ENCODE results near the gene TESMIN.

The TESMIN gene

DNA sequence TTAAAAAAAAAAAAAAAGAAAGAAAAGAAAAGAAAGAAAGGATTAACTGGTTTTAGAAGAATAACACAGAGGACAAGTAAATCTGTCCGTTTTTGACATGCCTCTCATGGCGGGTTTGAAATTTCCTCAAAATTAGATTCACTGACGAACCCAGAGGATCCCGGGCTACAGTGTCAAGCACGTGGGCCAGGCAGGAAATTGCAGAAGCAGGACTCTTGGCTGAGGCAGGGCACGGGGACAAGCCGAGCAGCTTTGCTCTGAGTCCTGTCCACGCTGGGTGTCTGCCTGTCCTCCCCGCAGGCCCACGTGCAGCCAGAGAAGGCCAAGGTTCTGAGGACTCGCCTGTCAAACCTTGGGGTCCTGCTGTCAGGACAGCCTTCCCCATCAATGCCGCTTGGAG, 42.3 kb downstream of the TESMIN start:
- TF ChIP-seq, protein P1, sequence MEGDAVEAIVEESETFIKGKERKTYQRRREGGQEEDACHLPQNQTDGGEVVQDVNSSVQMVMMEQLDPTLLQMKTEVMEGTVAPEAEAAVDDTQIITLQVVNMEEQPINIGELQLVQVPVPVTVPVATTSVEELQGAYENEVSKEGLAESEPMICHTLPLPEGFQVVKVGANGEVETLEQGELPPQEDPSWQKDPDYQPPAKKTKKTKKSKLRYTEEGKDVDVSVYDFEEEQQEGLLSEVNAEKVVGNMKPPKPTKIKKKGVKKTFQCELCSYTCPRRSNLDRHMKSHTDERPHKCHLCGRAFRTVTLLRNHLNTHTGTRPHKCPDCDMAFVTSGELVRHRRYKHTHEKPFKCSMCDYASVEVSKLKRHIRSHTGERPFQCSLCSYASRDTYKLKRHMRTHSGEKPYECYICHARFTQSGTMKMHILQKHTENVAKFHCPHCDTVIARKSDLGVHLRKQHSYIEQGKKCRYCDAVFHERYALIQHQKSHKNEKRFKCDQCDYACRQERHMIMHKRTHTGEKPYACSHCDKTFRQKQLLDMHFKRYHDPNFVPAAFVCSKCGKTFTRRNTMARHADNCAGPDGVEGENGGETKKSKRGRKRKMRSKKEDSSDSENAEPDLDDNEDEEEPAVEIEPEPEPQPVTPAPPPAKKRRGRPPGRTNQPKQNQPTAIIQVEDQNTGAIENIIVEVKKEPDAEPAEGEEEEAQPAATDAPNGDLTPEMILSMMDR (IDR thresholded peaks at IDR 0.05; ENCODE audit: borderline replicate concordance, control extremely low read depth, extremely low read depth, insufficient read depth, missing control alignments): no peak
- in situ Hi-C loops (cut with MboI; ENCODE audit: low sequenced_read_pairs, unreplicated experiment): no loop called here
- no peak for DNase-seq (ENCODE audit: low spot score)

DNA sequence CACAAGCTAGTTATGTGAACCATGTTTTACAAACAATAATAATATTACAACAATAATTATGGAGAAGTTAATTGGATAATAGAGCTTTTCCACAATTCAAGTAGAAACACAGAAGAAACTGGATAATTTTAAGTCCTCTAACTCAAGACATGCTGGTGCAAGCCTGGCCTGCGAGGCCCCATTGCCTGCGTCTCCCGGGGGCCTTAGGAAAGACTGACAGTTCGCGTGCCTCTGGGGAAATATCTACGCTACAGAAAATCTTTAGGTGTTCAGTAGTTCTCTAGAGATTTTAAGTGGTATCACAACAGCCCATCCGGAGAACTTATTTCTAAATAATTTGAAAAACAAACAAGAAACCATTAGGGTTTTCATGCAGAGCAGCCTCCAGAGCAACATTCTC, 43.8 kb downstream of the TESMIN start:
- TF ChIP-seq, protein P1 (IDR thresholded peaks at IDR 0.05; ENCODE audit: borderline replicate concordance, control extremely low read depth, extremely low read depth, insufficient read depth, missing control alignments): no peak
- in situ Hi-C loops (cut with MboI; ENCODE audit: low sequenced_read_pairs, unreplicated experiment): no loop called here
- DNase-seq (ENCODE audit: low spot score): no peak

DNA sequence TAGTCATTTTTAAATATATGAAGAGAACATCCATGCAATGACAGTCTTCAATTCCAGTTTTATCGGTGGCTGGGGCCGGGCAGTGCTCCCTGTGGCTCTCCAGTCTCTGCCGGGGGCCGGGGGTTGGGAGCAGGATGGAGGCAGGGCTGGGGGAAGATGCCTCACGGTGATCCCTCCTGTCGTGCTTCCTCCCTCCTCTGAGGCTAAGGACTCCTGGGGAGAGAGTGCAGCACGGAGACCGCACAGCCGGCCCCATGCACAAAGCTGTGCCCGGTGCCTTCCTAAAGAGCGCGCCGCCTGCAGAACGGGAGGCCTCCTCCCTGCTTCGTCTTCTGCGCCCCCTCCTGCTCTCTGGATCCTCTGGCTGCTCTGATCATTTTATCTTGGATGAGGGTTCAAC, 46.4 kb downstream of the TESMIN start:
- no peak for DNase-seq (ENCODE audit: low spot score)
- TF ChIP-seq, protein P1 (IDR thresholded peaks at IDR 0.05; ENCODE audit: borderline replicate concordance, control extremely low read depth, extremely low read depth, insufficient read depth, missing control alignments): no peak
- in situ Hi-C loops (cut with MboI; ENCODE audit: low sequenced_read_pairs, unreplicated experiment): no loop called here

DNA sequence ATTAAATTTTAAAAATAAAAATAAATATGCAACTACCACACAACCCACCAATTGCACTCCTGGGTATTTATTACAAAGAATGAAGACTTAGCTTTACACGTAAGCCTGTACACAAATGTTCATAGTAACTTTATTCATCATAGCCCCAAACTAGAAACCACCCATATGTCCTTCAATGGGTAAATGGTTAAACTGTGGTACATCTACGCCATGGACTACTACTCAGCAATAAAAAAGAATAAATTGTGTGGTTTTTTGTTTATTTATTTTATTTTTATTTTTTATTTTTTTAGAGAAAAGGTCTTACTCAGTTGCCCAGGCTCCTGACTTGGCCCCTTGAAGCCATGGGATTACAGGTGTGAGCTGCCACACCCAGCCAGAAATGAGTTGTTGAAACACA, 52.3 kb downstream of the TESMIN start:
- no peak for DNase-seq (ENCODE audit: low spot score)
- TF ChIP-seq, protein P1 (IDR thresholded peaks at IDR 0.05; ENCODE audit: borderline replicate concordance, control extremely low read depth, extremely low read depth, insufficient read depth, missing control alignments): no peak
- in situ Hi-C loops (cut with MboI; ENCODE audit: low sequenced_read_pairs, unreplicated experiment): no loop called here

DNA sequence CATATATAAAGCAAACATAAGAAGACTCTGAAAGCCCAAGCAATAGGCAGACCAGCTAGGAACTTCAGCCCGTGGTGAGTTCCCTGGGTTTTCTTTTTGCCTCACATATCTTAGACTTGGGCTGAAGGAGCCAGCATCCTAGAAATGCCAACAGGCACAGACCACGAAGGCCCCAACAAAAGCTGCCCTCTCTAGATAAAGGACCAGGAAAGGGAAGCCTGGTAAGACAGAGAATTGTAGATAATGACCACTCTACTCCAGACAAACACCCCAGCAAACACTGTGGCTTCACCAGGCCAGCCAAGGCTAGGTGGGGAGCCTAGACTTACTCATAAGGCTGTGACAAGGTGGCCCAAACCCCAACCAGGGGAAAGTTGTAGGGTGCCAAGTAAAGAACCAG, 55.8 kb downstream of the TESMIN start:
- no peak for DNase-seq (ENCODE audit: low spot score)
- TF ChIP-seq, protein P1 (IDR thresholded peaks at IDR 0.05; ENCODE audit: borderline replicate concordance, control extremely low read depth, extremely low read depth, insufficient read depth, missing control alignments): no peak
- in situ Hi-C loops (cut with MboI; ENCODE audit: low sequenced_read_pairs, unreplicated experiment): no loop called here

DNA sequence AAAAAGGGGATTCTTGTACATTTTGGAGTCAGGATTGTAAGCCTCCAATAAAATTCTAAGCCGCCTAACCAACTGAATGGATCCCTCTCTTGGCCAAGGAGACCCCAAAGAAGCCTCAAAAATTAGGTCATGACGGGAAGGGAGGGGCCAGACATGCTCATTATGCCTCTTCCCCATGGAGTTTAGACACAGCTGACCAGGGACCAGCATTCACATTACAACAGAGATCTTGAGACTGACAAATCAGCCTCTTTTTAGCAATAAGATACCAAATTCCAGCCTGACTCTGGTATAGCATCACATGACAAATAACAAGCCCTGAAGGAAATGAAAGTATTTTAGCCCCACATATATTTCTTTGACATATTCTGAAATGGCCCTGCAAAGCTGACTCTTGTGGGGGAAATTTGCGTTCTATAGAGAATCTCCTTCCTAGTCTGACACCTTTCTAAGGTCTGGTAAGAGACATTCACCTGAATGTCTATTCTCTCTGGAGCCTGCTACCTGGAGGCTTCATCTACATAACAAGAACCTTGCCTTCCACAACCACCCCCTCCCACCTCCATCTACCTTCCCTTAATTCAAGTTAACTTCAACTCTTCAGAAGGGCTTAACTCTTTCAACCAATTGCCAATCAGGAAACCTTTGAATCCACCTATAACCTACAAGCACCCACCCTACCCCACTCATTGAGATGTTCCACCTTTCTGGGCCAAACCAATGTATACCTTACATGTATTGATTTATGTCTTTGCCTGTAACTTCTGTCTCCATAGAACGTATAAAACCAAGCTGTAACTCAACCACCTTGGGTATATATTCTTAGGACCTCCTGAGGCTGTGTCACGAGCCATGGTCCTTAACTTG, 56.7 kb downstream of the TESMIN start:
- TF ChIP-seq, protein P1 (IDR thresholded peaks at IDR 0.05; ENCODE audit: borderline replicate concordance, control extremely low read depth, extremely low read depth, insufficient read depth, missing control alignments): no peak
- in situ Hi-C loops (cut with MboI; ENCODE audit: low sequenced_read_pairs, unreplicated experiment): no loop called here
- no peak for DNase-seq (ENCODE audit: low spot score)

Measured in GM13976 (cell line).